HG03520 (cell line): ENCODE results near the gene ZNF629.

Experiments
- ATAC-seq: cut with Tn5 transposase; IDR thresholded peaks from one replicate; pipeline ENCODE4 v1.9.1; 2021; ENCODE audit warnings: mild to moderate bottlenecking, moderate library complexity; ENCODE audit not compliant: unreplicated experiment

Gene ZNF629

DNA sequence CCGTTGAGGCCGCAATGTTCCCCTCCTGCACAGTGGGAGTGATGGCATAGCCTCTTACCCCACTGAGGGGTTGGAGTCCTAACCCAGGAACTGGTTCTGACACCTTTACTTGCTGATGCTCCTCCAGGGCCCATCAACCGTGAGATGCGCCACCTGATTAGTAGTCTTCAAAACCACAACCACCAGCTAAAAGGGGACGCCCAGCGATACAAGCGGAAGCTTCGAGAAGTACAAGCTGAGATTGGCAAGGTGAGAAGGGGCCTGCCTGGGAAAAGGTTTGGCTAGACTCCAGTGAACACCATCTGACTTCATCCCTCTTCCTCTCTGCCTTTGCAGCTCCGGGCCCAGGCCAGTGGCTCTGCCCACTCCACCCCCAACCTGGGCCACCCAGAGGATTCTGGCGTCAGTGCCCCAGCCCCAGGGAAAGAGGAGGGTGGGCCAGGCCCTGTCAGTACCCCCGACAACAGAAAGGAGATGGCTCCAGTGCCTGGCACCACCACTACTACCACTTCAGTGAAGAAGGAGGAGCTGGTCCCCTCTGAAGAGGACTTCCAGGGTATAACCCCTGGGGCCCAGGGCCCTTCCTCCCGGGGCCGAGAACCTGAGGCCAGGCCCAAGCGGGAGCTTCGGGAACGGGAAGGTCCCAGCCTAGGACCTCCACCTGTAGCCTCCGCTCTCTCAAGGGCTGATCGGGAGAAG, 19.1 kb downstream of the ZNF629 start:
- ATAC-seq = no peak

- no peak for ATAC-seq
Observed at GRCh38 chr16:30766933-30767284, 20.1 kb downstream of the ZNF629 start.

GRCh38 chr16:30766206-30766932, 20.6 kb downstream of the ZNF629 start:
- ATAC-seq = no peak

DNA sequence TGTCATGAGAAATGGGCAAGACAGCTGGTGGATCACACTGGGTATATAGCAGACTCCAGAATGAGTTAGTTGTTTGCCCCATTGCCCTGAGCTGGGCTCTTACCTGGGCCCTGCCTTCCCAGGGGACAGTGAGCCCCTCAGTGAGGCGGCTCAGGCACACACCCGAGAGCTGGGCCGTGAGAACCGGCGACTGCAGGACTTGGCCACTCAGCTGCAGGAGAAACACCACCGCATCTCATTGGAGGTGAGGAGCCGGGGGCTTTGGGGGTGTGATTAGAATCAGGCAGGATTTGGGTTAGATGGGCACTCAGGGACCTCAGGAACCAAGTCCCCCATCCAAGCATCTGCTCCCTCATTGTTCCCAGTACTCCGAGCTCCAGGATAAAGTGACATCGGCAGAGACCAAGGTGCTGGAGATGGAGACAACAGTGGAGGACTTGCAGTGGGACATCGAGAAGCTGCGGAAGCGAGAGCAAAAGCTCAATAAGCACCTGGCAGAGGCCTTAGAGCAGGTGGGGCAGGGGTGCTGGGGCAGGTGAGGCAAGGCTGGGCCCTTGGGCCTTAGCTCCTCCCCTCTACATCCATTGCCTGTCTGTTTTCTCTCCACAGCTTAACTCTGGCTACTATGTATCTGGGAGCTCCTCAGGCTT, 22.1 kb downstream of the ZNF629 start:
- no peak for ATAC-seq

GRCh38 chr16:30764086-30764485, 22.9 kb downstream of the ZNF629 start:
- ATAC-seq = no peak

DNA sequence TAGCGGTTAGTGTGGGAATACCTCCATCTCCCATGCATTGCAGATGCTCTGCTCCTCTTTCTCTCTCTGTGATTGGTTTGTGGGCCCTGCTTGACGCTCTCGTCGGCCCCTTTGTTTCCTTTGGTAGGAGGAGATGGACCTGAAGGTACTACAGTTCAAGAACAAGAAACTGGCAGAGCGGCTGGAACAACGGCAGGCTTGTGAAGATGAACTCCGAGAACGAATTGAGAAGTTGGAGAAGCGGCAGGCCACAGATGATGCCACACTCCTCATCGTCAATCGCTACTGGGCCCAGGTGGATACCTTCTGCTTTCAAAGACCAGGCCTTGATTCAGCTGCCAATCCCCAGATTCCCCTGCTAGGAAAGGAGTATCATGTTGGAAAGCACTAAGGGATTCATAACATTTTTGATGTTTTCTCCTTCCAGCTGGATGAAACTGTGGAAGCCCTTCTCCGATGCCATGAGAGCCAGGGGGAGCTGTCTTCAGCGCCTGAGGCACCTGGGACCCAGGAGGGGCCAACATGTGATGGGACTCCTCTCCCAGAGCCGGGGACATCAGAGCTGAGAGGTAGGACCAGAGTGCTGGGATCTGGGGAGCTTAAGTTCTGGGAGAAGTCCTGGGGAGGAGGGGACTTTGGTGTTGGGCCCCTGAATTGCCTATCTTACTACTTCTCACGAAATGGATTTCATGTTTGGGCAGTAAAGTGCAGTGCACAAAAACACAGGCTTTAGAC, 23.8 kb downstream of the ZNF629 start:
- no peak for ATAC-seq

GRCh38 chr16:30761928-30762902, 24.8 kb downstream of the ZNF629 start, which contains the start of the genes CFAP119 and RNF40:
Gene CFAP119 (minus strand): TSS chr16:30762062. CDS start chr16:30761748, 314 bp downstream.
Gene RNF40 (plus strand): TSS chr16:30762322. CDS start chr16:30762546, 224 bp downstream.
- peak; percentile 83 for ATAC-seq

GRCh38 chr16:30761427-30761927, 25.5 kb downstream of the ZNF629 start:
- ATAC-seq = no peak

GRCh38 chr16:30760577-30761426, 26.2 kb downstream of the ZNF629 start:
- ATAC-seq = no peak

DNA sequence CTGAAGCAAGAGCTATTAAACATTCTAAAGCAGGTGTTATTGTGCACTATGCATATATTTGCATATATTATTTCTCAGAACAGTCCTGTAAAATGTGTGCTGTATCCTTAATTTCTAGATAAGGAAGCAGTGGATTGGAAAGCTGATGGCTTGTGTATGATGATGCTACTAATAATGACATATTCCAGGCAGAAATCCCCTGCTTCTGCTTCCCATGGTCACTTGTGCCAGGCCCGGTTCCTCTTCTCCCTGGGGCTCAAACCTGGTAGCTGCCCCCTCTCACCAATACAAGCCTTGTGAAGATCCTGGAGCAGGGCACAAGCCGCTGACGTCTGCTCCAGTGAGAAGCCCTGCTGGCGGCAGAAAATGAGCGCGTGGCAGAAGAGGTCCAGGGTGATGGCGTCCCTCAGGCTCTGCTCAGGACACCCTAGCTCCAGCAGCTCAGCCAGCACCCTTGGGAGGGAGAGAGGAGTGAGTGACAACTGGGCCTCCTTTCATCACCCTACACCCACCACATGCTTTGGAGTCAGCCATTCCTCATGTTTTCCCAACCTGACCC, 26.9 kb downstream of the ZNF629 start:
- no peak for ATAC-seq

- no peak for ATAC-seq
Observed at GRCh38 chr16:30758988-30759491, 28.0 kb downstream of the ZNF629 start.

- ATAC-seq = no peak
Observed at GRCh38 chr16:30757316-30757715, 29.7 kb downstream of the ZNF629 start.

DNA sequence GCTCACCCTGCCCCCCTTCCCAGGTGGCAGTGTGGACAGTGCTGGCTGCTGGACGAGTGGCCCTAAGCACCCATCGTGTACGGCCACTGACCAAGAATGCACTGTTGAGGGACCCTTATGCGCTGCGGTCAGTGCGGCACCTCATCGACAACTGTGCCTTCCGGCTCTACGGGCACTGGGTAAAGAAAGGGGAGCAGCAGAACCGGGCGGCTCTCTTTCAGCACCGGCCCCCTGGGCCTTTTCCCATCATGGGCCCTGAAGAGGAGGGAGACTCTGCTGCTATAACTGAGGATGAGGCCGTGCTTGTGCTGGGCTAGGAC, 30.3 kb downstream of the ZNF629 start:
- ATAC-seq = no peak

GRCh38 chr16:30755955-30756780, 30.8 kb downstream of the ZNF629 start:
- ATAC-seq = no peak

- ATAC-seq = no peak
Observed at GRCh38 chr16:30753596-30753995, 33.4 kb downstream of the ZNF629 start.

DNA sequence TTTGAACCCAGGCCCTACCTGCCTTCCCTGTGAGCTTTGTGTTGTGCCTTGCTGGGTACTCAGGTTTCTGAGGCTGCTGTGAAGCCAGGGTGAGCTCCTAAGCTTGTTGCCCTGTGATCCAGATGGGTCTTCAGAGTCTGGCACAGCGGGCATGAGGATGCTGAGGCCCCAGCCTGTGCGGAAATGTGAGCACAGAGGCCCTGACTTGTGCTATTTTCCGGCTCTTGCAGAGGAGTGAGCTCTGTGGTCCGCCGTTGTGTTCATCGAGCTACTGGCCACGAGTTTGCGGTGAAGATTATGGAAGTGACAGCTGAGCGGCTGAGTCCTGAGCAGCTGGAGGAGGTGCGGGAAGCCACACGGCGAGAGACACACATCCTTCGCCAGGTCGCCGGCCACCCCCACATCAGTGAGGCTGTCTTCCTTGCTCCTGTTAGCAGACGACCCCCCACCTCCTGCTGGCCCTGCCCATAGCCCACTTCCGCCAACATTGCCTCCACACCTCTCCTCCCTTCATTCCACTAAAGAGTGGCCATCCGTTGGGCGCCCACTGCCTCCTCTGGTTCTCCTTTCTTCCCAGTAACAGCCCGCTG, 36.0 kb downstream of the ZNF629 start:
- ATAC-seq = no peak

DNA sequence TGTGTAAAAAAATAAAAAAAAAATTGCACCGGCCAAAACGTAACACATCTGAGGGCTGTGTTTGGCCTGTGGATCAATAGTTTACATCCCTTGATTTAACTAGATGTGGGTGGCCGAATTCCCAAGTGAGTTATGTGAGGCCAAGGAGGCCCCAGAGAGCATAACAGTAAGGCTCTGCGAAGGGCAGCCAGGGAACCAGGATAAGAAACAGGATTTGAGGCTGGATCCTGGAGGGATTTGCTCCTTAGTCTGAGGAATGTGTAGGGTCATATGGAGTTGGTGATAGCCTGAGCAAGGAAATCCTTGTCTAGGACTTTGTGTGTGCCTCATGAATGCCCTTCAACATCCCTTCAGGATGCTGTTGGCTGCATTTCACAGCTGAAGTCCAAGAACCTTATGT, 36.8 kb downstream of the ZNF629 start:
- no peak for ATAC-seq
